ENCODE results near the gene ZNF330.
"Not testable (repeated sequence)": the region's sequence is repeated elsewhere in the genome, so short reads cannot be mapped to it uniquely, and the experiment has no call there.

ZNF330 gene

GRCh38 chr4:141215030-141215429 is 5.7 kb upstream of the ZNF330 start:
- Mint-ChIP-seq H3K4me1 (ENCODE audit: low read depth) (peaks cover 7% of the 10 kb centered on the region), H3K4me3 (no peak overlapping the region), H3K27me3 (peaks cover 4% of the 10 kb centered on the region), H3K36me3 (peaks cover 2% of the 10 kb centered on the region), H3K9me3 (ENCODE audit: low read depth) (no peaks in the 10 kb centered on the region), H3K27ac (no peak overlapping the region)

GRCh38 chr4:141216002-141216761 is 4.5 kb upstream of the ZNF330 start:
- H3K27me3 Mint-ChIP-seq: peaks cover 4% of the 10 kb centered on the region
- peaks cover 2% of the 10 kb centered on the region for H3K36me3 Mint-ChIP-seq
- peaks cover 10% of the 10 kb centered on the region for H3K4me1 Mint-ChIP-seq (ENCODE audit: low read depth)
- H3K9me3 Mint-ChIP-seq (ENCODE audit: low read depth): no peaks in the 10 kb centered on the region
- no peak overlapping the region for H3K27ac Mint-ChIP-seq
- no peak overlapping the region for H3K4me3 Mint-ChIP-seq

GRCh38 chr4:141220271-141220670 is 424 bp upstream of the ZNF330 start:
- Mint-ChIP-seq H3K27me3 (no peaks in the 10 kb centered on the region), H3K4me1 (ENCODE audit: low read depth) (peaks cover 46% of the 10 kb centered on the region), H3K4me3 (peak overlapping the region; percentile 98), H3K9me3 (ENCODE audit: low read depth) (no peaks in the 10 kb centered on the region), H3K36me3 (peaks cover 4% of the 10 kb centered on the region), H3K27ac (peak overlapping the region; percentile 79)

GRCh38 chr4:141223418-141223817 is 2.7 kb downstream of the ZNF330 start:
- peak overlapping the region; percentile 98 for H3K4me3 Mint-ChIP-seq
- H3K27me3 Mint-ChIP-seq: no peaks in the 10 kb centered on the region
- H3K27ac Mint-ChIP-seq: no peak overlapping the region
- no peaks in the 10 kb centered on the region for H3K9me3 Mint-ChIP-seq (ENCODE audit: low read depth)
- H3K36me3 Mint-ChIP-seq: peaks cover 13% of the 10 kb centered on the region
- peaks cover 54% of the 10 kb centered on the region for H3K4me1 Mint-ChIP-seq (ENCODE audit: low read depth)

- not testable (repeated sequence) for H3K27ac Mint-ChIP-seq; H3K4me3 Mint-ChIP-seq; H3K9me3 Mint-ChIP-seq (ENCODE audit: low read depth); H3K27me3 Mint-ChIP-seq
- peaks cover 13% of the 10 kb centered on the region for H3K36me3 Mint-ChIP-seq
- peaks cover 42% of the 10 kb centered on the region for H3K4me1 Mint-ChIP-seq (ENCODE audit: low read depth)
Measured at GRCh38 chr4:141227280-141227679, 6.6 kb downstream of the ZNF330 start.

GRCh38 chr4:141229408-141230101 is 8.9 kb downstream of the ZNF330 start:
- Mint-ChIP-seq H3K36me3 (peaks cover 16% of the 10 kb centered on the region), H3K4me1 (ENCODE audit: low read depth) (peaks cover 19% of the 10 kb centered on the region), H3K27me3 (no peaks in the 10 kb centered on the region), H3K4me3 (no peak overlapping the region), H3K9me3 (ENCODE audit: low read depth) (no peaks in the 10 kb centered on the region), H3K27ac (no peak overlapping the region)

GRCh38 chr4:141233673-141234072 is 13.0 kb downstream of the ZNF330 start:
- H3K4me1 Mint-ChIP-seq (ENCODE audit: low read depth): peaks cover 4% of the 10 kb centered on the region
- H3K9me3 Mint-ChIP-seq (ENCODE audit: low read depth): no peaks in the 10 kb centered on the region
- no peak overlapping the region for H3K4me3 Mint-ChIP-seq
- H3K36me3 Mint-ChIP-seq: peaks cover 19% of the 10 kb centered on the region
- H3K27me3 Mint-ChIP-seq: no peaks in the 10 kb centered on the region
- H3K27ac Mint-ChIP-seq: no peak overlapping the region

GRCh38 chr4:141238186-141238585 is 17.5 kb downstream of the ZNF330 start:
- H3K9me3 Mint-ChIP-seq (ENCODE audit: low read depth): no peaks in the 10 kb centered on the region
- peaks cover 17% of the 10 kb centered on the region for H3K36me3 Mint-ChIP-seq
- H3K27me3 Mint-ChIP-seq: no peaks in the 10 kb centered on the region
- no peaks in the 10 kb centered on the region for H3K4me1 Mint-ChIP-seq (ENCODE audit: low read depth)
- no peak overlapping the region for H3K4me3 Mint-ChIP-seq
- H3K27ac Mint-ChIP-seq: no peak overlapping the region

GRCh38 chr4:141240259-141240658 is 19.6 kb downstream of the ZNF330 start:
- H3K4me1 Mint-ChIP-seq (ENCODE audit: low read depth): no peaks in the 10 kb centered on the region
- no peaks in the 10 kb centered on the region for H3K27me3 Mint-ChIP-seq
- H3K27ac Mint-ChIP-seq: no peak overlapping the region
- peaks cover 8% of the 10 kb centered on the region for H3K36me3 Mint-ChIP-seq
- no peak overlapping the region for H3K4me3 Mint-ChIP-seq
- no peaks in the 10 kb centered on the region for H3K9me3 Mint-ChIP-seq (ENCODE audit: low read depth)

GRCh38 chr4:141240671-141241070 is 20.0 kb downstream of the ZNF330 start:
- Mint-ChIP-seq H3K27me3 (no peaks in the 10 kb centered on the region), H3K4me1 (ENCODE audit: low read depth) (no peaks in the 10 kb centered on the region), H3K36me3 (peaks cover 5% of the 10 kb centered on the region), H3K27ac (no peak overlapping the region), H3K4me3 (no peak overlapping the region), H3K9me3 (ENCODE audit: low read depth) (no peaks in the 10 kb centered on the region)

- Mint-ChIP-seq H3K27ac (no peak overlapping the region), H3K4me1 (ENCODE audit: low read depth) (no peaks in the 10 kb centered on the region), H3K4me3 (no peak overlapping the region), H3K36me3 (peaks cover under 1% of the 10 kb centered on the region), H3K27me3 (no peaks in the 10 kb centered on the region), H3K9me3 (ENCODE audit: low read depth) (no peaks in the 10 kb centered on the region)
Measured at GRCh38 chr4:141241986-141242385, 21.3 kb downstream of the ZNF330 start.

GRCh38 chr4:141244419-141244818 is 23.7 kb downstream of the ZNF330 start:
- H3K36me3 Mint-ChIP-seq: no peaks in the 10 kb centered on the region
- no peaks in the 10 kb centered on the region for H3K4me1 Mint-ChIP-seq (ENCODE audit: low read depth)
- H3K9me3 Mint-ChIP-seq (ENCODE audit: low read depth): no peaks in the 10 kb centered on the region
- H3K27me3 Mint-ChIP-seq: no peaks in the 10 kb centered on the region
- no peak overlapping the region for H3K4me3 Mint-ChIP-seq
- H3K27ac Mint-ChIP-seq: no peak overlapping the region

GRCh38 chr4:141246243-141246642 is 25.5 kb downstream of the ZNF330 start:
- no peaks in the 10 kb centered on the region for H3K4me1 Mint-ChIP-seq (ENCODE audit: low read depth)
- no peak overlapping the region for H3K4me3 Mint-ChIP-seq
- H3K27ac Mint-ChIP-seq: no peak overlapping the region
- H3K27me3 Mint-ChIP-seq: no peaks in the 10 kb centered on the region
- H3K36me3 Mint-ChIP-seq: no peaks in the 10 kb centered on the region
- H3K9me3 Mint-ChIP-seq (ENCODE audit: low read depth): no peaks in the 10 kb centered on the region

- no peak overlapping the region for H3K4me3 Mint-ChIP-seq
- no peaks in the 10 kb centered on the region for H3K4me1 Mint-ChIP-seq (ENCODE audit: low read depth)
Measured at GRCh38 chr4:141246683-141247429, 26.2 kb downstream of the ZNF330 start.

GRCh38 chr4:141247430-141247780 is 26.7 kb downstream of the ZNF330 start:
- no peaks in the 10 kb centered on the region for H3K36me3 Mint-ChIP-seq
- no peaks in the 10 kb centered on the region for H3K27me3 Mint-ChIP-seq
- H3K27ac Mint-ChIP-seq: no peak overlapping the region
- no peaks in the 10 kb centered on the region for H3K4me1 Mint-ChIP-seq (ENCODE audit: low read depth)
- H3K9me3 Mint-ChIP-seq (ENCODE audit: low read depth): no peaks in the 10 kb centered on the region
- H3K4me3 Mint-ChIP-seq: no peak overlapping the region

More at GRCh38 chr4:141246683-141247429, 26.2 kb downstream of the ZNF330 start:
- H3K36me3 Mint-ChIP-seq: no peaks in the 10 kb centered on the region
- no peaks in the 10 kb centered on the region for H3K27me3 Mint-ChIP-seq
- no peak overlapping the region for H3K27ac Mint-ChIP-seq
- no peaks in the 10 kb centered on the region for H3K9me3 Mint-ChIP-seq (ENCODE audit: low read depth)
